ENCODE measurements around the gene NOXA1. TPM values are rescaled to one million over a fixed set of nuclear protein-coding genes. Genes with fewer than 3 reads are reported as not detected.

The NOXA1 gene
- total and polyA plus RNA-seq, 4 donors: 1.4 to 14.6 (median 10.6) TPM

DNA sequence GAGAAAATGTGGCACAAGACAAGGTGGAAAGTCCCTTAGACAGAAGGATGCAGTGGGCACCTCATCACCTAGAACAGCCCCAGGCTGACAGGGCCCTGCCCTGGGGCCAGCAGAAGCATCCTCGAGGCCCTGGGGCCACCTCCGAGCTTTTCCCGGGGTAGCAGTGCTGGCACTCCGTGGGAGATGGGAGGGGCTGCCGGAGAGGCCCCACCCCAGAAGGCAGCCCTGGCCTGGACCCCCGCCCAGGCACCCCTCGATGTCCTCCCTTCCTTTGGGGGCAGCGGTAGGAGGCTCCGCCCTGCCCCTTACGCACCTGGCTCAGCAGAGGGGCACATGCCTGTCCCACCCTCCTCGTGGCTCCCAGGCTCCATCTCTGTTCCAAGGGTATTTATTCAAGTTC is 53.7 kb downstream of the NOXA1 start:
- Histone ChIP-seq H3K9me3 (ENCODE audit: control insufficient read depth, insufficient read depth, low read length) (peaks cover 4% of the 10 kb centered on the region), H3K4me3 (ENCODE audit: low read depth, low read length) (no peak overlapping the region), H3K36me3 (ENCODE audit: control insufficient read depth, insufficient read depth, low read length) (peaks cover 25% of the 10 kb centered on the region), H3K27ac (ENCODE audit: low read depth, low read length) (no peak overlapping the region), H3K27me3 (ENCODE audit: control insufficient read depth, insufficient read depth, low read length) (no peaks in the 10 kb centered on the region), H3K4me1 (ENCODE audit: control insufficient read depth, insufficient read depth, low read length) (peaks cover 27% of the 10 kb centered on the region)
- 86% methylated on average over 9 of the region's 11 CpGs for WGBS (ENCODE audit: insufficient coverage)
- DNase-seq (ENCODE audit: low read depth in 4 of 6, low spot score in 6 of 6): no peak

DNA sequence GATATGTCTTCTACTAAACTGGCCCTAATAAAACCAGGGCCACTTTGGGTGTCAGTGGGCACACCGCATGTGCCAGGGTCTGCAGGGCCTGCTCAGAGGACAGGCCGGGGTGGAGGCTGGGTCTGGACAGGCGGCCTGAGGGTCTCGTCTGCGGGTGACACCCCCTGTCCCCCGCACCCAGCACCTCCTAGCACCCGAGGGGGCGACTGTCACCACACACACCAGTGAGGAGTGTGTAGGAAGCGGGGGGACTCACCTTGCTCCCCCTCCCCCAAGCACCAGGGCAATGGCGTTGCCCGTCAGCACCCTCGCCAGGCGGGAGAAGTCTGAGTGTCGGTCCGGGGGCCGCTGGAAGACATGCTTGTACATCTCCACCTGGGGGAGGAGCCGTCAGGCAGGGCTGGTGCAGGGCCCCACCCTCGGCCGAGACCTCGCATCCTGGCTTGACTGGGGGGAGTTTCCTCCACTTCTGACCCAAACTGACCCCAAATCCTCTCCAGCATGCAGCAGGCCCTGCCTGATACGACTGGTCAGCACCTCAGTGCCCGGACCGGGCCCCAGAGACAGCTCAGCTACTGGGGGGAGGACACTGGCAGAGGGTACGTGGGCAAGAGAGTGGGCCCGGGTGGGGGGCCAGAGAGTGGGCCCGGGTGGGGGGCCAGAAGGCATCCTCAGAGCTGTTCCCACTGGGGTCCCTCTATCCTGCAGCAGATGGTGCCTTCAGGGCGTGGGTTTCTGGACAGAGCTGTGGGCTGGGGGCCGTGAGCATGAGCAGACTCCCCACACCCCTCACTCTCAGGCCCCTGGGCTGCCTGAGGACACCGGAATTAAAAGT is 54.8 kb downstream of the NOXA1 start:
- Histone ChIP-seq H3K36me3 (ENCODE audit: control insufficient read depth, insufficient read depth, low read length) (peaks cover 25% of the 10 kb centered on the region), H3K9me3 (ENCODE audit: control insufficient read depth, insufficient read depth, low read length) (peaks cover 4% of the 10 kb centered on the region), H3K4me1 (ENCODE audit: control insufficient read depth, insufficient read depth, low read length) (peaks cover 27% of the 10 kb centered on the region), H3K27me3 (ENCODE audit: control insufficient read depth, insufficient read depth, low read length) (no peaks in the 10 kb centered on the region), H3K4me3 (ENCODE audit: low read depth, low read length) (no peak overlapping the region), H3K27ac (ENCODE audit: low read depth, low read length) (no peak overlapping the region)
- WGBS (ENCODE audit: insufficient coverage): 91% methylated on average over 24 of the region's 29 CpGs
- no peak for DNase-seq (ENCODE audit: low read depth in 4 of 6, low spot score in 6 of 6)

DNA sequence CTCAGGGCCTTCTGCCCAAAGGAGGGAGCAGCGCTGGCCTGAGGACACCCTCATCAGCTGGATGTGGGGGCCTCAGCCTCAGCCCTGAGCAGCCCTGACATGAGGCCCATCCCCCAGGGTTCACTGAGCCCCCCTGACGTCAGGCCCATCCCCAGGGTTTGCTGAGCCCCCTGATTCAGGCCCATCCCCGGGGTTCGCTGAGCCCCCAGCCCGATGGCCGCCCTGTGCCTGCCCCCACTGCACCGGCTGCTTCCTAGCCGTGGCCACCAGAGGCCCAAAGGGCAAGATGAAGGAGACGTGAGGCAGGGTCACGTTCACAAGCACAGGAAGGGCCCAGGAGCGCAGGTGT is 55.4 kb downstream of the NOXA1 start:
- Histone ChIP-seq H3K27ac (ENCODE audit: low read depth, low read length) (no peak overlapping the region), H3K4me3 (ENCODE audit: low read depth, low read length) (no peak overlapping the region), H3K36me3 (ENCODE audit: control insufficient read depth, insufficient read depth, low read length) (peaks cover 25% of the 10 kb centered on the region), H3K27me3 (ENCODE audit: control insufficient read depth, insufficient read depth, low read length) (no peaks in the 10 kb centered on the region), H3K4me1 (ENCODE audit: control insufficient read depth, insufficient read depth, low read length) (peaks cover 27% of the 10 kb centered on the region), H3K9me3 (ENCODE audit: control insufficient read depth, insufficient read depth, low read length) (peaks cover 4% of the 10 kb centered on the region)
- no peak for DNase-seq (ENCODE audit: low read depth in 4 of 6, low spot score in 6 of 6)
- WGBS (ENCODE audit: insufficient coverage): 72% methylated on average over 11 of the region's 11 CpGs

DNA sequence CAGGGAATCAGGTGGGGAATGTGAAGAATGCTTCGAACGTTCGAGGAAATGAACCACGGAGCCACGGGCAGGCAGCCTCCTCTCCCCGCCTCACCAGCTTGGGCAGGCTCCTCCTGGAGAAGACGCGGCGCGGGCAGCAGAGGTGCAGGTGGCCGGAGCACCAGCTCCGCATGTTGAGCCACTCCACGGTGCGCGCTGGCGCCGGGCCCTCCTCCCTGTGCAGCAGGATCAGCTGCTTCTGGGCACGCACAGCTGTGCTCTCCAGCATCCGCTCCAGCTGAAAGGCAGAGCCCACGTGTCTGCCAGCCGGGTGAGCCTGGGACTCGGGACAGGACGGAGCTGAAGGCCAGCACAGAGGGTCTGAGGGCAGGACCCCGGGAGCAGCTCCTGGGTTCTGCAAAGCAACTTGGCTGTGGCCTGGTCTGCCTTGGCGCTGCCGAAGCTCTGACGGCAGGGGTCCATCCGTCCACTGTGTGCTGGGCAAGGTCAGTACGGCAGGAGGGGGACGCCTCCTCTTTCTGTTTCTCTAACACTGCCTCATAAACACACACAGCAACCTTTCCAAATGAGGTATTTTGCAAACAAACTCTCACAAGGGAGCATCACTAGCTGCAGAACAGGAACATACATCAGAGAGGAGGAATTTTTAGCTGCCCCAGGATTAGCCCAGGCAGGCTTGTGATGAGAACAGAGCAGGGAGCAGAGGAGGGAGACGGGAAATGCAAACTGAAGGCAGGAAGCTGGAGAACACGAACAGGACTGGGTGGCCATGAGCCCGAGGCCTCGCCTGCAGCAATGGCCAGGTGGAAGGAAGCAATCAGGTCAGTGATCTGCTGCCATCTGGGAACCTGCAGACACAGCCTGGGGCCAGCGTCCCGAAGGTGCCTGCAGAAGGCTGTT is 56.0 kb downstream of the NOXA1 start:
- H3K36me3 ChIP-seq (ENCODE audit: control insufficient read depth, insufficient read depth, low read length): peaks cover 25% of the 10 kb centered on the region
- no peak overlapping the region for H3K4me3 ChIP-seq (ENCODE audit: low read depth, low read length)
- peaks cover 27% of the 10 kb centered on the region for H3K4me1 ChIP-seq (ENCODE audit: control insufficient read depth, insufficient read depth, low read length)
- DNase-seq (ENCODE audit: low read depth in 4 of 6, low spot score in 6 of 6): peak in 2 of 6 donors; percentile 61 to 66
- peaks cover 4% of the 10 kb centered on the region for H3K9me3 ChIP-seq (ENCODE audit: control insufficient read depth, insufficient read depth, low read length)
- WGBS (ENCODE audit: insufficient coverage): 52% methylated on average over 34 of the region's 36 CpGs
- H3K27ac ChIP-seq (ENCODE audit: low read depth, low read length): peak overlapping the region; percentile 16
- no peaks in the 10 kb centered on the region for H3K27me3 ChIP-seq (ENCODE audit: control insufficient read depth, insufficient read depth, low read length)

DNA sequence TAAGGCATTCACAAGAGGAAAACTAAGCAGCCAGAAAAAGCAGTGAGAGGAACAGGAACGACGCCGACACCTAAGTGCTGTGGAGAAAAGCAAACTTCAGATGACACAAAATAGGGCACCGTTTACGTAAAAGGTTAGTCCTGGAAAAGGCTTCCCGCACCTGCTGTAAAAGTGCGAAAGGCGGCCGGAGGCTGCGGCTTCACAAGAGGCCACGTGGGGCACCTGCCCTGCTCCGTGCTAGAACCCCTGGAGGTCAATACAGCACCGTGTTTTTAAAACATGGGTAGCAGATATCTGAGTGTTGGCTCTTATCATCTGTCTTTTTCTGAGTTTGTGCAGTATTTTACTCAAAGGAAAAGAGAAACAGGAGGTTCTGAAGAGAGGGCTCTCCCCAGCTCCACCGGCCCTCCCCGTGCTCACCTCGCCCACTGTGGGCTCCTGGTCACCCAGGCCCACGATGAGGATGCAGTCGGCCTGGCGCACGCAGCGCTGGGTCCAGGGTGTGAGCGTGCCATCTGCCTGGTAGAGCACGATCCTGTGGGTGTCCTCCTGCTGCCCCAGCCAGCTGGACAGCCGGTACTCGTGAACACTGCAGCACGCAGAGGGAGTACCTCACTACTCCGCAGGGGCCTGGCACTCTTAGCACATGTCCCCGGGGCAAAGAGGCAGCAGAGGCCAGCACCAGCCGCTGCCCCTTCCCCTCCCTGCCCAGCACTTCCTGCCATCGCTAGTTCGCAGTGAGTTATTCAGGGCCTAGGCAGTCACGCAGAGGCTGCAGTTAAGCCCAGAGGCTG is 56.9 kb downstream of the NOXA1 start:
- Histone ChIP-seq H3K36me3 (ENCODE audit: control insufficient read depth, insufficient read depth, low read length) (peaks cover 25% of the 10 kb centered on the region), H3K4me1 (ENCODE audit: control insufficient read depth, insufficient read depth, low read length) (peaks cover 27% of the 10 kb centered on the region), H3K27me3 (ENCODE audit: control insufficient read depth, insufficient read depth, low read length) (no peaks in the 10 kb centered on the region), H3K9me3 (ENCODE audit: control insufficient read depth, insufficient read depth, low read length) (peaks cover 4% of the 10 kb centered on the region), H3K4me3 (ENCODE audit: low read depth, low read length) (no peak overlapping the region), H3K27ac (ENCODE audit: low read depth, low read length) (no peak overlapping the region)
- DNase-seq (ENCODE audit: low read depth in 4 of 6, low spot score in 6 of 6): no peak
- 81% methylated on average over 32 of the region's 32 CpGs for WGBS (ENCODE audit: insufficient coverage)

DNA sequence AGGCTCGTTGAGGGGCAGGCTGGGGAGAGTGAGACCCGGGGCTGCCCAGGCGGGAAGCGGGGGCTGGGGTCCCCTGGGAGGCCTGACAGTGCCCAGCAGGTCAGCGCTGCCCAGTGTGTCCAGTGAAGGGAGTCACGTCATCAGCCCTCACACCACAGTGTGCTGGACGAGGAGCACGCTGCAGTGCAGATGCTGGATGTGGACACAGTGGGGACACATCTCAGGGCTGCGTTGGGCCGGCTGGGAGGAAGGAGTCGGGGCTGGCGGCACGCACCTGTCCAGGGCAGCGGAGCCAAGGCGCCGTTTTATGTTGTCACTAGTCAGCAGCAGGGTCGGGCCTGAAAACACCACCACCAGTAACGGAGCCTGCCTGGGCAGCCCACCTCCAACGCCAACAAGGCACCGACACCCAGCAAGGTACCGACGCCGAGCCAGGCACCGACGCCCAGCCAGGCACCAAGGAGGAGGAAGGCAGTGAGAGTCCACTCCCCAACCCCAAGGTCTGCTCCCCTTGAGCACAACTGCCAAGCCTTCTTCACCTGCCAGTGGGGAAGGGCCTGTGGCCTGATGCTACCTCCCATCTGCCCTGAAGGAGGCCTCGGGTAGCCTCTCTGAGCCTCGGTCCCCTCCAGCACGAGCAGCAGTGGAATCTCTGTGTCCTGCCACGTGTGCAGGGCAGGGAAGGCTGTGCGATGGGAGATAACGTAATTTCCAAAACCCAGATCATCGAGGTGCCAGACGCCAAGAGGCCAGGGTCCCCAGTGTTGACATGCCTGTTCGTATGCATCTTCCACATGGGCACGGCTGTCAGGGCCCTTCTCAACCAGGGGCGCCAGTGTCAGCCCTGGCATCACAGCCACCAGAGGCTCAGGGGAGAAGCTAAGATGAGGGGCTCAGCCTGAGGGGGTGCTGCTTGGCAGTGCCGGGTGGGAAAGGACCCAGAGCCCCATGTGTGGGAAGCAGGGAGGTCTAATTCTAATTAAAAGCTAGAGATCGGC is 57.8 kb downstream of the NOXA1 start:
- DNase-seq (ENCODE audit: low read depth in 4 of 6, low spot score in 6 of 6): no peak
- WGBS (ENCODE audit: insufficient coverage): 90% methylated on average over 30 of the region's 38 CpGs

DNA sequence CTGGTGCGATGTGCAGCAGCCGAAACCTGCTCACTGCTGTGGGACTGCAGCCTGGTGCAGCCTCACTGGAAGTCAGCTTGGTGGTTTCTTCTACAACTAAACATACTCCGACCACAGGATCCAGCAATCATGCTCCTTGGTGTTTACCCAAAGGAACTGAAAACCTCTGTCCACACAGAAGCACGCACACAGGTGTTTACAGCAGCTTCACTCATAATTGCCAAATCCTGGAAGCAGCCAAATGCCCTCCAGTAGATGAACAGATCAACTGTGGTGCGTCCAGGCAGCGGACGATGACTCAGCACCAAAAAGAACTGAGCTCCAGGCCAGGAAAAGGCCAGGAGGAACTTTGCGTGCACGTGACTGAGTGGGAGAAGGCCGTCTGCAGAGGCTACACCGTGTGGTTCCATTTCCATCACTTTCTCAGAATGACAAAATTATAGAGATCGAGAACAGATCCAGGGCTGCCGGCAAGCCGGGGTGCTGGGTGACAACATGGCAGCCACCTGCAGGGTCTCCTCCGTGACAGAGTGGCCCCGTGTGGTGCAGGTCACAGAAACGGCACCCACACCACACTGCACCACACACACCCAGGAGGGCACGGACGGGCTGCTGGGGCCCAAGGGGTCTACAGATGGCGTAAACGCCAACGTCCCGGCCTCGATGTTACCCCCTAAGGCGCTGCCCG is 59.0 kb downstream of the NOXA1 start:
- Histone ChIP-seq H3K36me3 (ENCODE audit: control insufficient read depth, insufficient read depth, low read length) (peaks cover 32% of the 10 kb centered on the region), H3K27me3 (ENCODE audit: control insufficient read depth, insufficient read depth, low read length) (no peaks in the 10 kb centered on the region), H3K4me3 (ENCODE audit: low read depth, low read length) (no peak overlapping the region), H3K4me1 (ENCODE audit: control insufficient read depth, insufficient read depth, low read length) (peaks cover 39% of the 10 kb centered on the region), H3K27ac (ENCODE audit: low read depth, low read length) (no peak overlapping the region), H3K9me3 (ENCODE audit: control insufficient read depth, insufficient read depth, low read length) (no peaks in the 10 kb centered on the region)
- no peak for DNase-seq (ENCODE audit: low read depth in 4 of 6, low spot score in 6 of 6)
- WGBS (ENCODE audit: insufficient coverage): 90% methylated on average over 20 of the region's 26 CpGs

More for the DNA sequence above, 57.8 kb downstream of the NOXA1 start:
- Histone ChIP-seq H3K27ac (ENCODE audit: low read depth, low read length) (no peak overlapping the region), H3K4me1 (ENCODE audit: control insufficient read depth, insufficient read depth, low read length) (peaks cover 27% of the 10 kb centered on the region), H3K4me3 (ENCODE audit: low read depth, low read length) (no peak overlapping the region), H3K36me3 (ENCODE audit: control insufficient read depth, insufficient read depth, low read length) (peaks cover 29% of the 10 kb centered on the region), H3K27me3 (ENCODE audit: control insufficient read depth, insufficient read depth, low read length) (no peaks in the 10 kb centered on the region), H3K9me3 (ENCODE audit: control insufficient read depth, insufficient read depth, low read length) (no peaks in the 10 kb centered on the region)
